Measurements from ENCODE around the gene UMAD1. TPM values are rescaled to one million over a fixed set of nuclear protein-coding genes. Genes with fewer than 3 reads are reported as not detected.

The UMAD1 gene
- total RNA-seq, 4 donors from 2014 or later: 9.4 to 17.8 (median 12.1) TPM

GRCh38 chr7:7694542-7694941 lies 54.0 kb downstream of the UMAD1 start:
- TF ChIP-seq, protein P1, sequence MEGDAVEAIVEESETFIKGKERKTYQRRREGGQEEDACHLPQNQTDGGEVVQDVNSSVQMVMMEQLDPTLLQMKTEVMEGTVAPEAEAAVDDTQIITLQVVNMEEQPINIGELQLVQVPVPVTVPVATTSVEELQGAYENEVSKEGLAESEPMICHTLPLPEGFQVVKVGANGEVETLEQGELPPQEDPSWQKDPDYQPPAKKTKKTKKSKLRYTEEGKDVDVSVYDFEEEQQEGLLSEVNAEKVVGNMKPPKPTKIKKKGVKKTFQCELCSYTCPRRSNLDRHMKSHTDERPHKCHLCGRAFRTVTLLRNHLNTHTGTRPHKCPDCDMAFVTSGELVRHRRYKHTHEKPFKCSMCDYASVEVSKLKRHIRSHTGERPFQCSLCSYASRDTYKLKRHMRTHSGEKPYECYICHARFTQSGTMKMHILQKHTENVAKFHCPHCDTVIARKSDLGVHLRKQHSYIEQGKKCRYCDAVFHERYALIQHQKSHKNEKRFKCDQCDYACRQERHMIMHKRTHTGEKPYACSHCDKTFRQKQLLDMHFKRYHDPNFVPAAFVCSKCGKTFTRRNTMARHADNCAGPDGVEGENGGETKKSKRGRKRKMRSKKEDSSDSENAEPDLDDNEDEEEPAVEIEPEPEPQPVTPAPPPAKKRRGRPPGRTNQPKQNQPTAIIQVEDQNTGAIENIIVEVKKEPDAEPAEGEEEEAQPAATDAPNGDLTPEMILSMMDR (IDR thresholded peaks at IDR 0.05; ENCODE audit: low read depth): no peak

DNA sequence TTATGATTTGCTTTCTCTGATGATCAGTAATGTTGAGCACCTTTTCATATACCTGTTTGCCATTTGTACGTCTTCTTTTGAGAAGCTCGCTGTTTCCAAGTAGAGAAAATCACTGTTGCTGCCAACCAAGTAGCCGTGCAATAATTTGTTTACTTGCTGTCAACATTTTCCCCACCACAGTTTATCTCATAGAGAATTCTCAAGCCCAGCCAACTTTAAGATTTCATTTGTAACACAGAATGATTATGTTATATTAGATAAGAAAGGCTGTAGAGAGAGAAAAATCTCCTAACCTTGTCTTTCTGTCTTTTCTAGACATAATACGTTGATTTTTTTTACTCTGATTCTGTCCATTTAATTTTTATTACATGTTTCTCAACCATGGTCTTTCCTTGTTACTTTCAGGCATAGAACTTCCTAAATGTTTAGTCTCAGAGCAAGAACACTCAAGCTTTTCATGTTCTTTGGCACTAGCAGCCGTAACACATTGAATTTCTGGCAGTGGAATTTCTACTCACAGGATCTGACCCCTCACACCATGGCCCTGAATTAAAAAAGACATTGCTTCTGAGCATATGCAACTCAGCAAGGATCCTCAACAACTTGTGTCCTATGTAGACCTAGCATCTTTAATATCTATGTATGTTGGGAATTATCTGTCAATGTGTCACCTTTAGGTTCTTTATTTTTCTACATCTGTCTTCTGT lies 54.7 kb downstream of the UMAD1 start:
- TF ChIP-seq, protein P1 (IDR thresholded peaks at IDR 0.05; ENCODE audit: low read depth): no peak

- TF ChIP-seq, protein P1 (IDR thresholded peaks at IDR 0.05; ENCODE audit: low read depth): no peak
Observed at GRCh38 chr7:7696458-7697119, 56.0 kb downstream of the UMAD1 start.

DNA sequence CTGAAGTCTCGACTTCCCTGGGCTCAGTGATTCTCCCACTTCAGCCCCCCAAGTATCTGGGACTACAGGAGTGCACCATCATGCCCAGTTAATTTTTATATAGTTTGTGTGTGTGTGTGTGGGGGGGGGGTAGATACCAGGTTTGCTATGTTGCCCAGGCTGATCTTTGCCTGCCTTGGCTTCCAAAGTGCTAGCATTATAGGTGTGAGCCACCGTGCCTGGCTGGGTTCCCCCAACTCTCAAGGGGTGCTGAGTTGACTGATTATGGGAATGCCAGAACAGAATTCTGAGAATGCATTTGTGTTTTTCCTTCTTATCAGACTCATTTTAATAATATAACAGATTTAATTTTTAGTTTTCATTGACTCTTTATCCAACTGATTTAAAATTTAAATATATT lies 58.4 kb downstream of the UMAD1 start:
- TF ChIP-seq, protein P1 (IDR thresholded peaks at IDR 0.05; ENCODE audit: low read depth): no peak

DNA sequence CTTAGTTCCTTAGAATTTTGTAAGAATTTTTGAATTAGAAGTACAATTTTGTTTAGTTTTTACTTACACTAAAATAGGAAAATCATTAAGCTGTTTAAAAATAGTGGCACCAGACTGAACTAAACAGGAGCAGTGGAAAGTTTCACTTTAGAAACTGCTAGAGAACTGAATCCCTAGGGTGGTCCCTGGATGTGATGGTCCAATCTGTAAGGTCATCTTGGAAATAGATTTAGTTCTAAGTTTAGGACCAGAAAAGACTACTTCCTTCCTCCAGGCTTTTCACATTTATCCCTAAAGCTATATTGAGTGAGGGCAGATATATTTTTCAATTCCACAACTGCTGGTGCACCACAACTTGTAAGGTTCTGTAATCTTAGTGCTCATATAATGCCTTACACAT lies 58.8 kb downstream of the UMAD1 start:
- TF ChIP-seq, protein P1 (IDR thresholded peaks at IDR 0.05; ENCODE audit: low read depth): no peak

DNA sequence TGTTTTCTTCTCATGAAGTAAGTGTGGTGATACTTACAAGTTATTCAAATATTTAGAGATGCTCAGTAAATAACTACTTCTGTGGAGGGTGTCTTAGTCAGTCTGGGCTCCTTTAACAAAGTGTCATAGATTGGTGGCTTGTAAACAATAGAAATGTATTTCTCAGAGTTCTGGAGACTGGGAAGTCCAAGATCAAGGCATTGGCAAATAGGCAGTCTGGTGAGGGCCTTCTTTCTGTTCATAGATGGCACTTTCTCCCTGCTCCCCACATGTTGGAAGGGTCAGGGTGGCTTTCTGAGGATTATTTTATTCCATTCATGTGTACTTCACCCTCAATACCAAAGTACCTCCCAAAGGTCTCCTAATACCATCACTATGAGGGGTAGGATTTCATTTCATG lies 59.4 kb downstream of the UMAD1 start:
- TF ChIP-seq, protein P1 (IDR thresholded peaks at IDR 0.05; ENCODE audit: low read depth): no peak

GRCh38 chr7:7701527-7701926 lies 61.0 kb downstream of the UMAD1 start:
- TF ChIP-seq, protein P1 (IDR thresholded peaks at IDR 0.05; ENCODE audit: low read depth): no peak
